ENCODE data around the gene CLCNKB.

- TF ChIP-seq CTCF (conservative IDR thresholded peaks at IDR 0.05; ENCODE audit: low read depth, low read length) (no peak), EZH2 (IDR thresholded peaks at IDR 0.05; ENCODE audit: low read length, unreplicated experiment) (no peak), EZH2phosphoT487 (IDR thresholded peaks at IDR 0.05; ENCODE audit: borderline replicate concordance, low read length) (no peak)
These were observed 41.9 kb downstream of the CLCNKB start for GRCh38 chr1:16085522-16085921.
